ENCODE results near the gene BNIP5.

BNIP5 gene

DNA sequence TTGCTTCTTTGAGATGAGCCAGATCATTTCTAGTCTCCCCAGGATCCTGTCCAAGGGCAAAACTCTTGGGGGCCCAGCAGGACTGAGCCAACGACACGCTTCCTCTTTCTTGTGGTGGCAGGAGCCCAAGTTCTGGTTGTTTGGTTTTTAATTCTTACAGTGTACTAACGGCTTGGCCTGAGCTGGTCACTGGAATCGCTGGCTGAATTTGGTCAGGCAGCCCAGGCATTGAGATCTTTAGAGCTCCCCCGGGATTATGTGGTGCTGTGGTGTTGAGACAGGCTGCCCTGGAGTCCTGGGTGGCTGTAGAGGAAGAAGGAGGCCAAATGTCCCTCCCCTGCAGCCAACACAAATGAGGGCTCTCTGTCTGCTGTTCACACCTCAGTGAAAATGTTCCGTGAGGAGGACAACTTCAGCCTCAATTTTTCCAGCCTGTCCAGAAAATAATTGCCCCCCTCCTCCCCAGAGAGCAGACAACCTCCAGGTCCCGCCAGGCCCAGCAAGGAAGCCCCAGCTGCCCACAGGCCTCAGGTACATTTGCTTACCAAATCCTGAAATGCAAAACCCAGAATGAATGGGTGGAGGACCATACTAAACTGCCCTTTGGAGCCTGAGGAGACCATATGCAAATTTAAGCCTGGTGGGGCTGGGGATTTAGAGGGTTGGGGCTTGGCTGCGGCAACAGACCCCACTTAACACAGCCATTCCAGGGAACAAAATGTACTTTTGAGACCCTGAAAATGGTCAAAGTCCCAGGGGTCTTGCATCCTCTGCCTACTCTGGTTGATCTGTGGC is 23.6 kb downstream of the BNIP5 start:
- Mint-ChIP-seq H3K27ac (no peak overlapping the region), H3K4me3 (no peak overlapping the region), H3K9me3 (no peaks in the 10 kb centered on the region), H3K36me3 (ENCODE audit: low read depth) (no peaks in the 10 kb centered on the region), H3K27me3 (no peaks in the 10 kb centered on the region), H3K4me1 (ENCODE audit: low read depth) (no peaks in the 10 kb centered on the region)
- DNase-seq, result no peak

DNA sequence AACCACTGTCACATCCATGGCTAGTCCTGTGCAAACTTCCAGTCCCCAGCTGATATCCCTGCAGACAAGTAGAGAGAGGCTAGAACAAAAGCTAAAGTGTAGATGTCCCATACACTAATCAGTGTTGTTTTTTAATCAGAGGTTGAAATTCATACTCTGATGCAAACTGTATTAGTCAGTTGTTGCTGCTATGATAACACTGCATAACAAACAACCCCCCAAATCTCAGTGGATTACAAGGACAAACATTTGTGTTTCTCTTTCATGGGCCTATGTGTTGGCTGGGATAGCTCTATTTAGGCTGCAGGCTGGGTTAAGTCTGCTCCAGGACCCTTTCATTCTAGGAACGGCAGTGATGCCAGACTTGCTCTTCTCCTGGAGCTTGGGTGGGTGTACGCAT is 26.8 kb downstream of the BNIP5 start:
- Mint-ChIP-seq H3K36me3 (ENCODE audit: low read depth) (no peaks in the 10 kb centered on the region), H3K9me3 (no peaks in the 10 kb centered on the region), H3K27me3 (no peaks in the 10 kb centered on the region), H3K4me1 (ENCODE audit: low read depth) (no peaks in the 10 kb centered on the region), H3K4me3 (no peak overlapping the region), H3K27ac (no peak overlapping the region)
- DNase-seq, result no peak

DNA sequence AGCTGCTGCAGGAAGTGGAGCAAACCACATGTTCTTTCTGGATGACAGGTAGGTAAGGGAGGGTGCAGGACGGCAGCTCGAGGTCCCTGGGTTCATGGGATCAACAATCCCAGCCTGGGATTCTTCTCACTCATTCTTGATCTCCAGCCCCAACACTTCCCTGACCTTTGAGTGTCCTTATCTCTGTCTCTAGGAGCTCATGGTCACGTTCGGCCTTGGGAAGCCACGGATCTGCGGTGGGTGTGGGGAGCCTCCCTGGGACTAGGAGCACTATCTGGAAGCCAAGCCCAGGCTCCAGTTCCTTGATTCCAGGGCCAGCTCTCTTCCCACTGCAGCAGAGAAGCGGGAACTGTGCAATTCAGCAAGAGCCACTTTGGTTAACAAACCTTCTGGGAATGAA is 27.5 kb downstream of the BNIP5 start:
- Mint-ChIP-seq H3K27ac (no peak overlapping the region), H3K36me3 (ENCODE audit: low read depth) (no peaks in the 10 kb centered on the region), H3K9me3 (no peaks in the 10 kb centered on the region), H3K27me3 (no peaks in the 10 kb centered on the region), H3K4me1 (ENCODE audit: low read depth) (no peaks in the 10 kb centered on the region), H3K4me3 (no peak overlapping the region)
- DNase-seq, result no peak

DNA sequence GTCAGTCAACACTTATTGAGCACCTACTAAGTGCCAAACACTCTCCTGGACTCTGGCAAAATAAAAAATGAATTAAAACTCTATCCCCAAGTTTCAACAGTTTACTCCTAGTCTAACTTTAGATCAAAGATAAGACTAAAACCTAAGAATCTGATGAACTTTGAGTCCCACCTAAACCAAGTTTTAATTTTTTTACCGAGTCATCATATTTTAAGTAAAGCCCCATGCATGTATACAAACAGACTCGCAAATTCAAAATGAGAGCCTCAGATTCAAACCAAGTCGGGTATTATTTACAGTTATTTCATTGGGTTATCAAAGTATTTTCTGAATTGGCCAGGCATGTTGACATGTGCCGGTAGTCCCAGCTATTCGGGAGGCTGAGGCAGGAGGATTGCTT is 28.2 kb downstream of the BNIP5 start:
- H3K27me3 Mint-ChIP-seq, result no peaks in the 10 kb centered on the region
- no peak for DNase-seq
- no peak overlapping the region for H3K27ac Mint-ChIP-seq
- H3K36me3 Mint-ChIP-seq (ENCODE audit: low read depth), result no peaks in the 10 kb centered on the region
- no peaks in the 10 kb centered on the region for H3K4me1 Mint-ChIP-seq (ENCODE audit: low read depth)
- H3K9me3 Mint-ChIP-seq, result no peaks in the 10 kb centered on the region
- H3K4me3 Mint-ChIP-seq, result no peak overlapping the region

DNA sequence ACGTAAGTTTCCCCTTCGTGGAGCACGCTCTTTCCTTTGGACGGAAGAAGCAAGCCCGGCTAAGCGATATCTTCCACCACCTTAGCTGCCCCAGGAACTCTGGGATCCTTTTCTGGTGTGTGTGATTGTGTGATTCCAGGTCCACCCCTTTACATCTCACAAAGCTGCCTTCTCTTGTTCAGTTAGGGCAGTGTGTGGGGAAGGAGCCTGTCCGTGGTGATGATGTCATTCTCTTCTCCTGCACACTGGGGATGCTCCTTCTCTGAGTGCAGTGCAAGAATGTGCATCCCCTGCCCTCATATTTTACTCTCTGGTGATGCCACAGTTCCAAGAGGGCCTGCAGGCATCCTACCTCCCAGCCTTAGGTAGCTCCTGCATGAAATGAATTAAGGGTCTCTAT is 30.3 kb downstream of the BNIP5 start:
- no peak for DNase-seq
- no peaks in the 10 kb centered on the region for H3K36me3 Mint-ChIP-seq (ENCODE audit: low read depth)
- H3K4me1 Mint-ChIP-seq (ENCODE audit: low read depth), result peaks cover 3% of the 10 kb centered on the region
- H3K9me3 Mint-ChIP-seq, result no peaks in the 10 kb centered on the region
- H3K4me3 Mint-ChIP-seq, result no peak overlapping the region
- H3K27ac Mint-ChIP-seq, result no peak overlapping the region
- peaks cover 7% of the 10 kb centered on the region for H3K27me3 Mint-ChIP-seq

DNA sequence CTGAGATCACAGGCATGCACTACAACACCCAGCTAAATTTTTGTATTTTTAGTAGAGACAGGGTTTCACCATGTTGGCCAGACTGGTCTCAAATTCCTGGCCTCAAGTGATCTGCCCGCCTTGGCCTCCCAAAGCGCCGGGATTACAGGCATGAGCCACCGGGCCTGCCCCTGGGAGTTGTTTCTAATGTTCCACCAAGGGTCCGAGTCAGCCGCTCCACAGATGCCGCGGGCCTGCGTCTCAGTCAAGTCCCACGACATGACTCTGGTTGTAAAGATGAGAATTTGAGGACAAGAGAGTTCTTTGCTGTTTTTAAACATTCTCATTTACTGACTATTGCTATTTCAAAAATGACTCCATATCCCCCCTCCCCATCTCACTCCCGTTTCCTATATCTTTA is 30.8 kb downstream of the BNIP5 start:
- H3K4me3 Mint-ChIP-seq, result no peak overlapping the region
- H3K27ac Mint-ChIP-seq, result no peak overlapping the region
- no peaks in the 10 kb centered on the region for H3K36me3 Mint-ChIP-seq (ENCODE audit: low read depth)
- no peak for DNase-seq
- H3K27me3 Mint-ChIP-seq, result peaks cover 10% of the 10 kb centered on the region
- no peaks in the 10 kb centered on the region for H3K9me3 Mint-ChIP-seq
- peaks cover 3% of the 10 kb centered on the region for H3K4me1 Mint-ChIP-seq (ENCODE audit: low read depth)

DNA sequence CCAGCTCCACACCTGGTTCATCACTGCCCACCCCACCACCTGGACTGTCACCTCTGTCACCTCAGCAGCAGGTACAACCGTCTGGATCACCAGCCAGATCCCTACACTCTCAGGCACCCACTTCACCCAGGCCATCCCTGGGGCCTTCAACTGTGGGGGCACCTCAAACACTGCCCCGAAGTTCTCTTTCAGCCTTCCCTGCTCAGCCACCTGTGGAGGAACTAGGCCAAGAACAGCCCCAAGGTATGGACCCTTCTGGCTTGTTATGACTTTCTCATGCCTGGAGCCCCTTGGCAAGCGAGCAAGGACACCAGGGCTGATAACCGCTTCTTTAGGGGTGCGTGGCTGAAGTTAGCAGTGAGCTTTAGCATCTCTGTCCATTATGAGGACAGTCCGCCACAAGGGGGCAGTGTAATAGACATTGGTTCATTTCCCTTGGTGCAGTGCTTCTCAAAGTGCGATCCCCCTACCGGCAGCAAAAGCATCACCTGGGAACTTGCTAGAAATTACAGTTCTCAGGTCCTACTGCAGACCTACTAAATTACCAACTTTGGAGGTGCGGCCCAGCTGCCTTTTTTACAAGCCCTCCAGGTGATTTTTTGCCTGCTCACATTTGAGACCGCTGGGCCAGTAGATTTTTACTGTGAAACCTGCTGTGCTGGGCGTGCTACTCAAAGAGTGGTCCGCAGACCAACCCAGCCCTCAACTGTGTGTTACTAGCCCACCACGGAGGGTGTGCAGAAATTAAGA is 34.3 kb downstream of the BNIP5 start:
- peak; percentile 87 for DNase-seq
- no peaks in the 10 kb centered on the region for H3K36me3 Mint-ChIP-seq (ENCODE audit: low read depth)
- no peak overlapping the region for H3K27ac Mint-ChIP-seq
- peaks cover 14% of the 10 kb centered on the region for H3K27me3 Mint-ChIP-seq
- no peak overlapping the region for H3K4me3 Mint-ChIP-seq
- peaks cover 3% of the 10 kb centered on the region for H3K4me1 Mint-ChIP-seq (ENCODE audit: low read depth)
- no peaks in the 10 kb centered on the region for H3K9me3 Mint-ChIP-seq

DNA sequence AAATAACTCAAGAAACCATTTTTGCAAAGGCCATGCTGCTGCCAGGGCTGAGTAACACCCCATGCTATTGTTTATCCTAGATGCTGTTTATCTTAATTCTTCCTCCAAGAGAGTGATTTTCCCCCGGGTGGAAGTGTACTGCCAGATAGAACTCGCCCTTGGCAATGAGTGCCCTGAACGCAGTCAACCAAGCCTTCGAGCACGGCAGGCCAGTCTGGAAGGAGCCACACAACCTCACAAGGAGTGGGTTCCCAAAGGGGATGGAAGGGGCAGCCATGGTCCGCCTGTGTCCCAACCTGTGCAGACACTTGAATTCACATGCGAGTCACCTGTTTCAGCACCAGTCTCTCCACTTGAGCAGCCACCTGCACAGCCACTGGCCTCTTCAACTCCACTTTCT is 34.9 kb downstream of the BNIP5 start:
- Mint-ChIP-seq H3K27ac (no peak overlapping the region), H3K4me1 (ENCODE audit: low read depth) (peaks cover 3% of the 10 kb centered on the region), H3K4me3 (no peak overlapping the region), H3K27me3 (peaks cover 14% of the 10 kb centered on the region), H3K36me3 (ENCODE audit: low read depth) (no peaks in the 10 kb centered on the region), H3K9me3 (no peaks in the 10 kb centered on the region)
- DNase-seq, result no peak

DNA sequence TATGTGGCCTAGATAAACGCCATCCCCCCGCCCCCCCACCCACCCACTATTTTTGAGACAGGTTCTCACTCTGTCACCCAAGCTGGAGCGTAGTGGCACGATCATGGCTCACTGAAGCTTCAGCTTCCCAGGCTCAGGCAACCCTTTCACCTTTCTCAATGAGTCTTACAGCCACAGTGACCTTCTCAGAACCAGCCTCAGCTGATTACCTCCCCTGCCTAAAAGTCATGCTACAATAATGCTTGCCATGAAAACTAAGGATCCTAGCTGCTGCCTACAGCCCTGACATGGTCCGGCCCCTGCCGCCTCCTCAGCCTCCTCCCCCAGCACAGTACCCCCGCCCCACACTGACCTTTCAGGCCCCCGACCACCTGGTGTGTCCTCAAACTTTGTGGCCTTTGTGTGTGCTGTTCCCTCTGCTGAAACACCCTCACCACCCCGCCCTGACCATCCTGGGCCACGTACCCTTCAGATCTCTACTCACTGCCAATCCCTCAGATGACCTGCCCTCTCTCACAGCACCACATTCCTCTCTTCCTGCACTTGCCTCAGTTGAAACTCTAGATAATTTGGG is 35.5 kb downstream of the BNIP5 start:
- Mint-ChIP-seq H3K27ac (no peak overlapping the region), H3K27me3 (peaks cover 14% of the 10 kb centered on the region), H3K4me1 (ENCODE audit: low read depth) (peaks cover 3% of the 10 kb centered on the region), H3K36me3 (ENCODE audit: low read depth) (no peaks in the 10 kb centered on the region), H3K4me3 (no peak overlapping the region), H3K9me3 (no peaks in the 10 kb centered on the region)
- no peak for DNase-seq

DNA sequence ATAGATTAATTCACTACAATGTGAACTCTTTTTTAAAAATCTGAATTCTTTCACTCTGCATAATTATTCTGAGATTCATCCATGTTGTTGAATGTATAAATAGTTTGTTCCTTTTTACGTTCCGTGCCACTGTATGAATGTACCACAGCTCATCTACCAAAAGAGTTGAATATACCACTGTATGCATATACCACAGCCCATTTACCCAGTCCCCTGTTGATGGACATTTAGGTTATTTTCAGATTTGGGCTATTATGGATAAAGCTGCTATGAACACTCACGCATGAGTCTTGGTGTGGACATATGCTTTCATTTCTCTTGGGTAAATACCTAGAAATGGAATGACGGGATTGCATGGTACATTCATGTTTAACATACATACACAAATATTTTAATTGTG is 38.7 kb downstream of the BNIP5 start:
- Mint-ChIP-seq H3K9me3 (no peaks in the 10 kb centered on the region), H3K27me3 (peaks cover 14% of the 10 kb centered on the region), H3K27ac (no peak overlapping the region), H3K4me3 (no peak overlapping the region), H3K4me1 (ENCODE audit: low read depth) (peaks cover 3% of the 10 kb centered on the region), H3K36me3 (ENCODE audit: low read depth) (no peaks in the 10 kb centered on the region)
- DNase-seq, result no peak

DNA sequence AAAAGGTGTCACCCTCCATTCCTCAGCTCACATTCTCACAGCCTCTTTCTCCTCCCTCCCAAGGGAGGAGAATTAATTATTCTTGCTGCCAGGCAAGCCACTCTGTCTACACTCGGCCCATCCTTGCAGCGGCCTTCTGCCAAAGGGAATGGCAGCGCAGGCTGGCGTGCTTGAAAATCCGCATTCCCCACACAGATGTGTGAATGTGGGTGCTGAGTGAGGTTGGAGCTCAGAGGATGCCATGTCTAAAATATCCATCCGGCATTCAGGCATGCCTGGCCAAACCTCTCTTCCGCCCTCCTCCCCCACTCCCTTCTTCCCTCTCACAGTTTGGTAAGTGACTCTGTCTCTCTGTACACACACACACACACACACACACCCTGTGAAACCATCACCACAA is 39.2 kb downstream of the BNIP5 start:
- H3K4me3 Mint-ChIP-seq, result no peak overlapping the region
- H3K27ac Mint-ChIP-seq, result no peak overlapping the region
- no peaks in the 10 kb centered on the region for H3K36me3 Mint-ChIP-seq (ENCODE audit: low read depth)
- no peaks in the 10 kb centered on the region for H3K9me3 Mint-ChIP-seq
- H3K27me3 Mint-ChIP-seq, result peaks cover 14% of the 10 kb centered on the region
- DNase-seq, result no peak
- no peaks in the 10 kb centered on the region for H3K4me1 Mint-ChIP-seq (ENCODE audit: low read depth)

DNA sequence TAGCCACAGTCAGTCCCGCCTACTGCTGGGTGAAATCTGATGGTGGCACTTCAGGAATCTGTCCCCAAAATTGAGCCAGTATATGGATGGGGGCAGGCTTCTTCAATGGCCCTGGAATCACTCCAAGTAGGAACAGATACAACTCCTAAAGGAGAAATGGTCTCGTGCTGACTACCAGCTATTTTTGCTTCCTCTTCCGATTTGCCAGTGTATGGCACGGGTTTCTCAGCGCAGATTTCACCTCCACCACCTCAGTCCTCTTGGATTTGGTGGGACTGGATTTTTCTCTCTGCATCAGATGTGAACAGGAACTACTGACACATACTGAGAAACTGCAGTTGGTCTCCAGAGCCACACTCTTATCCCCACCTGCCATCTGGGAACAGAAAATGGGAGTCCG is 39.6 kb downstream of the BNIP5 start:
- DNase-seq, result no peak
- Mint-ChIP-seq H3K27me3 (peaks cover 11% of the 10 kb centered on the region), H3K4me1 (ENCODE audit: low read depth) (no peaks in the 10 kb centered on the region), H3K36me3 (ENCODE audit: low read depth) (no peaks in the 10 kb centered on the region), H3K27ac (no peak overlapping the region), H3K4me3 (no peak overlapping the region), H3K9me3 (no peaks in the 10 kb centered on the region)

DNA sequence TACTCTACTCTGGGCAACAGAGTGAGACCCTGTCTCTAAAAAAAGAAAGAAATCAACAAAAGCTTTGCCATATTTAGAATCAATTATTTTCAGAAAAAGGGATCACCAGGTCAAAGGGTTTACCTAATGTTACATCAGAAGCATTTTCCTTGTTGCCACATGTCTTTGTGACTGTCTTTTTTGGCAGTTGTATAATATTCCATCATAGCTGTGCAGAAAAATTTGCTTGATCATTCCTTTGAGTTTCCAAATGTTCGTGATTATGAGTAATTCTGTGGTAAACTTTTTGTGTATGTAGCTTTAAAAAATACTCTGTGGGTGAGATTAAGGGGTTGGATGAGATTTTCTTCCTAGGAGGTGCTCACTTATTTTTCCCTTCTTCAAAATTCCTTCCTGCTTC is 40.4 kb downstream of the BNIP5 start:
- Mint-ChIP-seq H3K36me3 (ENCODE audit: low read depth) (no peaks in the 10 kb centered on the region), H3K4me1 (ENCODE audit: low read depth) (no peaks in the 10 kb centered on the region)

DNA sequence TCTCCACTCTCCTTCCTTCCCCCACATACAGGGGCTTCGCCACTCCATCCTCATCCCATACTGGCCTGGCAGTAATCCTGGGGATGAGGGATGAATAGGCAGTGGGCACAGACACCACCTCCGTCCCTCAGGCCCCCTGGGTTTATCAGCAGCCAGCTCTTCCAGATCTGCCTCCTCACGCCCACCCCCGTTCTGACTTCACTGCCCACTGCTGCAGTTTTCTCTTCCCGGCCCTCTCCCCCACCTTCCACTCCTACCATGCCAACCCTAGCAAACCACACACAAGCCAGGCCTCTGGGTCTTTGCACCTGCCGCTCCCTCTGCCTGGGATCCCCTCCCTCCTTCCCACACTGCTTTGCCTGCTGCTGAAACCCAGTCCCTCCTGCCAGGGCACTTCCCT is 44.5 kb downstream of the BNIP5 start:
- H3K4me1 Mint-ChIP-seq (ENCODE audit: low read depth), result peaks cover 7% of the 10 kb centered on the region
- DNase-seq, result no peak
- H3K27me3 Mint-ChIP-seq, result no peaks in the 10 kb centered on the region
- no peak overlapping the region for H3K4me3 Mint-ChIP-seq
- no peaks in the 10 kb centered on the region for H3K9me3 Mint-ChIP-seq
- H3K27ac Mint-ChIP-seq, result no peak overlapping the region
- H3K36me3 Mint-ChIP-seq (ENCODE audit: low read depth), result no peaks in the 10 kb centered on the region

More for the DNA sequence above, 40.4 kb downstream of the BNIP5 start:
- no peak for DNase-seq
- Mint-ChIP-seq H3K27ac (no peak overlapping the region), H3K9me3 (no peaks in the 10 kb centered on the region), H3K27me3 (peaks cover 6% of the 10 kb centered on the region), H3K4me3 (no peak overlapping the region)
